ENCODE measurements around the gene STAMBP. TPM values are rescaled to one million over a fixed set of nuclear protein-coding genes. Genes with fewer than 3 reads are reported as not detected.

Gene STAMBP
- total and polyA plus RNA-seq, 9 of the 15 experiments (the other 6 are each of a cell fraction or from before 2014, with no cell fraction given), result 36.9 to 75.2 (median 48.8) TPM

GRCh38 chr2:73838889-73839534 is 10.3 kb downstream of the STAMBP start (continued):
- no peak for TF ChIP-seq E2F3 (CRISPR knock-in tag; IDR thresholded peaks at IDR 0.05)

GRCh38 chr2:73839653-73840411 is 11.1 kb downstream of the STAMBP start:
- Histone ChIP-seq H3K4me1 (replicated peaks in 1 of 2; ENCODE audit: control insufficient read depth in 2 of 2, insufficient read depth in 2 of 2, low read length in 2 of 2) (peaks cover 2 to 8% of the 10 kb centered on the region in 2 experiments; a peak in 2 of 5 replicates), H3K36me3 (ENCODE audit: control insufficient read depth, insufficient read depth, low read length) (peaks cover 46% of the 10 kb centered on the region; the same call in 2 of the 3 replicates), H3K9me1 (ENCODE audit: control insufficient read depth, insufficient read depth, low read length) (no peaks in the 10 kb centered on the region), H4K20me1 (replicated peaks; ENCODE audit: control insufficient read depth, insufficient read depth, low read length) (no peaks in the 10 kb centered on the region), H3K4me3 (no peak overlapping the region), H3K79me2 (ENCODE audit: control insufficient read depth, insufficient read depth, low read length) (peaks cover 4% of the 10 kb centered on the region; the same call in 1 of the 3 replicates), H3K4me2 (ENCODE audit: insufficient read depth, low read length) (no peak overlapping the region), H3K27ac (ENCODE audit: extremely low read depth, low read depth, low read length) (no peak overlapping the region), H3K9me3 (replicated peaks; ENCODE audit: control insufficient read depth, insufficient read depth, low read depth, low read length) (no peaks in the 10 kb centered on the region), H2AFZ (ENCODE audit: low read depth, low read length) (no peak overlapping the region), H3K27me3 (ENCODE audit: control insufficient read depth in 2 of 2, insufficient read depth in 2 of 2, low read length in 2 of 2) (no peaks in the 10 kb centered on the region), H3K9ac (ENCODE audit: insufficient read depth in 1 of 2, low read depth in 2 of 2, low read length in 2 of 2) (no peak overlapping the region)
- FAIRE-seq (peak; percentile 11), ATAC-seq (no peak), DNase-seq (ENCODE audit: extremely low read depth in 1 of 4, low spot score in 3 of 4) (peak in 2 of 4 experiments; percentile 20 to 26)
- no TSS peak for BruUV-seq (replicated peaks)
- WGBS (ENCODE audit: insufficient coverage, low coverage, missing lambda C conversion rate), result 42% methylated on average over 3 of the region's 3 CpGs
- TF ChIP-seq CTCF (IDR thresholded peaks at IDR 0.05 in 2 of 3, conservative IDR thresholded peaks at IDR 0.05 in 1 of 3; ENCODE audit: insufficient read depth in 2 of 3, low read depth in 1 of 3, low read length in 3 of 3) (peak in 2 of 3 experiments; percentile 7 to 26; a peak in 3 of 6 replicates), MAFG (tag; conservative IDR thresholded peaks at IDR 0.05) (no peak), STAT5B (CRISPR knock-in tag; IDR thresholded peaks at IDR 0.05) (no peak), PCBP1 (IDR thresholded peaks at IDR 0.05; ENCODE audit: low read depth, low read length, poor library complexity, severe bottlenecking) (no peak), XRCC4 (IDR thresholded peaks at IDR 0.05; ENCODE audit: extremely low read depth, insufficient read depth, insufficient read length) (no peak)
- in situ Hi-C loops (cut with MboI), result no loop called here
- intact Hi-C loops (cut with micrococcal nuclease), result no loop called here
- POLR2A ChIA-PET, result interaction anchor here (0.6 to 1.6 kb wide), 4 partner anchors 8 to 309 kb away, joined by 3 to 4 read pairs (median 3); partner anchors contain the start of gene STAMBP
- CTCF ChIA-PET (ENCODE audit: low intra/inter-chr PET ratio), result no interaction called here
